GM19099 (cell line): ENCODE results near the gene GTF2H3.

ENCODE experiments used
- POLR2A ChIP-seq: IDR thresholded peaks from 3 replicates; pipeline ENCODE4 v1.6.1; 2011; ENCODE audit warnings: low read depth; ENCODE audit not compliant: insufficient read length; ENCODE audit errors: extremely low read depth

GTF2H3 gene

GRCh38 chr12:123675436-123675835 is 41.8 kb downstream of the GTF2H3 start:
- no peak for TF ChIP-seq POLR2A

GRCh38 chr12:123676616-123677320 is 43.1 kb downstream of the GTF2H3 start:
- no peak for TF ChIP-seq POLR2A

- no peak for TF ChIP-seq POLR2A
Measured at GRCh38 chr12:123678981-123679380, 45.4 kb downstream of the GTF2H3 start.

GRCh38 chr12:123681605-123682004 is 48.0 kb downstream of the GTF2H3 start:
- TF ChIP-seq POLR2A, result no peak

GRCh38 chr12:123683964-123684363 is 50.3 kb downstream of the GTF2H3 start:
- no peak for TF ChIP-seq POLR2A

- no peak for TF ChIP-seq POLR2A
Measured at GRCh38 chr12:123686636-123687190, 53.1 kb downstream of the GTF2H3 start.

- TF ChIP-seq POLR2A, result no peak
Measured at GRCh38 chr12:123690191-123690840, 56.7 kb downstream of the GTF2H3 start.

- TF ChIP-seq POLR2A, result no peak
Measured at GRCh38 chr12:123696207-123696606, 62.6 kb downstream of the GTF2H3 start.

GRCh38 chr12:123696646-123697045 is 63.0 kb downstream of the GTF2H3 start:
- no peak for TF ChIP-seq POLR2A

- no peak for TF ChIP-seq POLR2A
Measured at GRCh38 chr12:123705935-123706334, 72.3 kb downstream of the GTF2H3 start.

- TF ChIP-seq POLR2A, result no peak
Measured at GRCh38 chr12:123707466-123707865, 73.8 kb downstream of the GTF2H3 start.
